ENCODE results near the gene NELL2. TPM values are rescaled to one million over a fixed set of nuclear protein-coding genes. Genes with fewer than 3 reads are reported as not detected.

Gene NELL2
- polyA plus RNA-seq, 1 of the 3 experiments (the other 2 are of a cell fraction): 0.35 TPM

- no peak overlapping the region for H3K9ac ChIP-seq
- no peak overlapping the region for H3K4me3 ChIP-seq (ENCODE audit: low read depth in 2 of 2, low read length in 1 of 2)
- no peaks in the 10 kb centered on the region for H3F3A ChIP-seq (replicated peaks; ENCODE audit: insufficient read depth)
- POLR2A ChIA-PET: no interaction called here
- CTCF ChIA-PET: no interaction called here
- no peaks in the 10 kb centered on the region for H3K9me3 ChIP-seq
- no peaks in the 10 kb centered on the region for H3K36me3 ChIP-seq (replicated peaks in 1 of 2; ENCODE audit: control insufficient read depth in 1 of 2, insufficient read depth in 2 of 2, low read length in 1 of 2)
- 42% methylated on average over 2 of the region's 2 CpGs for WGBS (ENCODE audit: low lambda C conversion rate)
- TF ChIP-seq, protein P1, sequence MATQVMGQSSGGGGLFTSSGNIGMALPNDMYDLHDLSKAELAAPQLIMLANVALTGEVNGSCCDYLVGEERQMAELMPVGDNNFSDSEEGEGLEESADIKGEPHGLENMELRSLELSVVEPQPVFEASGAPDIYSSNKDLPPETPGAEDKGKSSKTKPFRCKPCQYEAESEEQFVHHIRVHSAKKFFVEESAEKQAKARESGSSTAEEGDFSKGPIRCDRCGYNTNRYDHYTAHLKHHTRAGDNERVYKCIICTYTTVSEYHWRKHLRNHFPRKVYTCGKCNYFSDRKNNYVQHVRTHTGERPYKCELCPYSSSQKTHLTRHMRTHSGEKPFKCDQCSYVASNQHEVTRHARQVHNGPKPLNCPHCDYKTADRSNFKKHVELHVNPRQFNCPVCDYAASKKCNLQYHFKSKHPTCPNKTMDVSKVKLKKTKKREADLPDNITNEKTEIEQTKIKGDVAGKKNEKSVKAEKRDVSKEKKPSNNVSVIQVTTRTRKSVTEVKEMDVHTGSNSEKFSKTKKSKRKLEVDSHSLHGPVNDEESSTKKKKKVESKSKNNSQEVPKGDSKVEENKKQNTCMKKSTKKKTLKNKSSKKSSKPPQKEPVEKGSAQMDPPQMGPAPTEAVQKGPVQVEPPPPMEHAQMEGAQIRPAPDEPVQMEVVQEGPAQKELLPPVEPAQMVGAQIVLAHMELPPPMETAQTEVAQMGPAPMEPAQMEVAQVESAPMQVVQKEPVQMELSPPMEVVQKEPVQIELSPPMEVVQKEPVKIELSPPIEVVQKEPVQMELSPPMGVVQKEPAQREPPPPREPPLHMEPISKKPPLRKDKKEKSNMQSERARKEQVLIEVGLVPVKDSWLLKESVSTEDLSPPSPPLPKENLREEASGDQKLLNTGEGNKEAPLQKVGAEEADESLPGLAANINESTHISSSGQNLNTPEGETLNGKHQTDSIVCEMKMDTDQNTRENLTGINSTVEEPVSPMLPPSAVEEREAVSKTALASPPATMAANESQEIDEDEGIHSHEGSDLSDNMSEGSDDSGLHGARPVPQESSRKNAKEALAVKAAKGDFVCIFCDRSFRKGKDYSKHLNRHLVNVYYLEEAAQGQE (IDR thresholded peaks at IDR 0.05; ENCODE audit: low read depth, low read length): no peak
- H3K4me1 ChIP-seq (ENCODE audit: control insufficient read depth in 1 of 2, insufficient read depth in 2 of 2, low read depth in 1 of 2, low read length in 1 of 2): peaks cover 0 to 3% of the 10 kb centered on the region in 2 experiments; a peak in 1 of 4 replicates
- no peaks in the 10 kb centered on the region for H3K79me2 ChIP-seq (ENCODE audit: insufficient read depth)
- no peaks in the 10 kb centered on the region for H3K27me3 ChIP-seq (ENCODE audit: insufficient read depth)
- DNase-seq: no peak
- no peaks in the 10 kb centered on the region; the same call in 1 of the 2 replicates for H3K9me2 ChIP-seq
- no peaks in the 10 kb centered on the region for H4K20me1 ChIP-seq (ENCODE audit: insufficient read depth)
- no peak overlapping the region for H2AFZ ChIP-seq (ENCODE audit: low read depth)
- H3K27ac ChIP-seq (ENCODE audit: low read depth in 2 of 2, low read length in 1 of 2): no peak overlapping the region
- no peak overlapping the region for H3K4me2 ChIP-seq
These were observed 291.5 kb downstream of the NELL2 start for GRCh38 chr12:44584625-44585024.

- 24% methylated on average over 3 of the region's 3 CpGs for whole genome bisulfite sequencing (ENCODE audit: low lambda C conversion rate)
- POLR2A ChIA-PET: no interaction called here
- Histone ChIP-seq H3K36me3 (replicated peaks in 1 of 2; ENCODE audit: control insufficient read depth in 1 of 2, insufficient read depth in 2 of 2, low read length in 1 of 2) (no peaks in the 10 kb centered on the region), H3K4me3 (ENCODE audit: low read depth in 2 of 2, low read length in 1 of 2) (no peak overlapping the region), H4K20me1 (ENCODE audit: insufficient read depth) (no peaks in the 10 kb centered on the region), H3K79me2 (ENCODE audit: insufficient read depth) (no peaks in the 10 kb centered on the region), H3K4me1 (ENCODE audit: control insufficient read depth in 1 of 2, insufficient read depth in 2 of 2, low read depth in 1 of 2, low read length in 1 of 2) (no peaks in the 10 kb centered on the region), H3F3A (replicated peaks; ENCODE audit: insufficient read depth) (no peaks in the 10 kb centered on the region), H3K9me3 (no peaks in the 10 kb centered on the region), H3K27ac (ENCODE audit: low read depth in 2 of 2, low read length in 1 of 2) (no peak overlapping the region), H2AFZ (ENCODE audit: low read depth) (no peak overlapping the region), H3K27me3 (ENCODE audit: insufficient read depth) (no peaks in the 10 kb centered on the region), H3K9me2 (no peaks in the 10 kb centered on the region; the same call in 1 of the 2 replicates), H3K4me2 (no peak overlapping the region), H3K9ac (no peak overlapping the region)
- CTCF ChIA-PET: no interaction called here
- no peak for DNase-seq
- TF ChIP-seq TCF12 (IDR thresholded peaks at IDR 0.05): no peak
- TF ChIP-seq CHD2 (IDR thresholded peaks at IDR 0.05; ENCODE audit: low read length, partially characterized antibody): no peak
- TF ChIP-seq CTCF (IDR thresholded peaks at IDR 0.05): no peak
- TF ChIP-seq NRF1 (IDR thresholded peaks at IDR 0.05; ENCODE audit: low read depth, low read length): no peak
- TF ChIP-seq RFX5 (IDR thresholded peaks at IDR 0.05; ENCODE audit: low read length): no peak
- TF ChIP-seq EP300 (IDR thresholded peaks at IDR 0.05; ENCODE audit: borderline replicate concordance in 1 of 2, low read depth in 1 of 2, low read length in 1 of 2): no peak
- no peak for TF ChIP-seq MEF2A (IDR thresholded peaks at IDR 0.05; ENCODE audit: borderline replicate concordance, low read depth)
- TF ChIP-seq FOXJ3 (CRISPR knock-in tag; IDR thresholded peaks at IDR 0.05): no peak
- TF ChIP-seq, protein P2, sequence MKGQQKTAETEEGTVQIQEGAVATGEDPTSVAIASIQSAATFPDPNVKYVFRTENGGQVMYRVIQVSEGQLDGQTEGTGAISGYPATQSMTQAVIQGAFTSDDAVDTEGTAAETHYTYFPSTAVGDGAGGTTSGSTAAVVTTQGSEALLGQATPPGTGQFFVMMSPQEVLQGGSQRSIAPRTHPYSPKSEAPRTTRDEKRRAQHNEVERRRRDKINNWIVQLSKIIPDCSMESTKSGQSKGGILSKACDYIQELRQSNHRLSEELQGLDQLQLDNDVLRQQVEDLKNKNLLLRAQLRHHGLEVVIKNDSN (IDR thresholded peaks at IDR 0.05; ENCODE audit: borderline replicate concordance, low read depth): no peak
- TF ChIP-seq FOSL2 (IDR thresholded peaks at IDR 0.05; ENCODE audit: borderline replicate concordance, low read depth): no peak
- no peak for TF ChIP-seq MXI1 (IDR thresholded peaks at IDR 0.05; ENCODE audit: low read depth, low read length)
- no peak for TF ChIP-seq RAD21 (IDR thresholded peaks at IDR 0.05; ENCODE audit: low read length)
- TF ChIP-seq, protein P3, sequence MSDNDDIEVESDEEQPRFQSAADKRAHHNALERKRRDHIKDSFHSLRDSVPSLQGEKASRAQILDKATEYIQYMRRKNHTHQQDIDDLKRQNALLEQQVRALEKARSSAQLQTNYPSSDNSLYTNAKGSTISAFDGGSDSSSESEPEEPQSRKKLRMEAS (IDR thresholded peaks at IDR 0.05; ENCODE audit: low read depth): no peak
- TF ChIP-seq JUND (IDR thresholded peaks at IDR 0.05): no peak
- no peak for TF ChIP-seq NFIC (IDR thresholded peaks at IDR 0.05; ENCODE audit: borderline replicate concordance)
- TF ChIP-seq ELF1 (IDR thresholded peaks at IDR 0.05): no peak
These were observed 293.6 kb downstream of the NELL2 start for GRCh38 chr12:44582521-44582920.

Data from SK-N-SH (cell line).